Adipose tissue (tissue), 3 donors: ENCODE data around the gene SYNJ2. TPM values are rescaled to one million over a fixed set of nuclear protein-coding genes. Genes with fewer than 3 reads are reported as not detected.

Experiments used
- H3K27ac ChIP-seq: one replicate; pipeline ENCODE4 v1.5.1; 2013; ENCODE audit warnings: low read depth, low read length
- WGBS, 3 donors: extraction: QIAGEN DNeasy Blood & Tissue Kit; methylation state at CpG; one replicate each; pipeline ENCODE4 v1.1.7; 2013; 5-methylcytosine and 5-hydroxymethylcytosine counted together
- polyA plus RNA-seq, 3 donors: library from polyadenylated mRNA; stranded (reverse); fragments of 200-250 nt; gene quantifications; one replicate each; pipeline ENCODE4 v1.2.3, GENCODE V29; 2013
- donor health status: healthy with polysubstance abuse.
- donor health status: Bipolar disorder and iron deficiency.
- donor health status: healthy.

The SYNJ2 gene
- polyA plus RNA-seq, 3 donors: 2.6 to 6.0 (median 3.8) TPM

GRCh38 chr6:158072083-158072721, 90.5 kb downstream of the SYNJ2 start:
- H3K27ac ChIP-seq: no peak overlapping the region
- WGBS, 3 donors: 19 to 24% (median 21%) methylated on average over 16 of the region's 16 CpGs

- WGBS, 3 donors: 65 to 82% (median 68%) methylated on average over 3 of the region's 3 CpGs
- H3K27ac ChIP-seq: no peak overlapping the region
Measured at GRCh38 chr6:158073776-158074175, 92.1 kb downstream of the SYNJ2 start.

GRCh38 chr6:158076548-158076947, 94.9 kb downstream of the SYNJ2 start:
- no peak overlapping the region for H3K27ac ChIP-seq
- WGBS, 3 donors: 94 to 95% (median 95%) methylated on average over 18 of the region's 18 CpGs

GRCh38 chr6:158077676-158078075, 96.0 kb downstream of the SYNJ2 start:
- WGBS, 3 donors: 93 to 96% (median 94%) methylated on average over 10 of the region's 10 CpGs

GRCh38 chr6:158078320-158078719, 96.7 kb downstream of the SYNJ2 start:
- no peak overlapping the region for H3K27ac ChIP-seq
- WGBS, 3 donors: 82 to 96% (median 88%) methylated on average over 7 of the region's 7 CpGs

More at GRCh38 chr6:158077676-158078075, 96.0 kb downstream of the SYNJ2 start:
- H3K27ac ChIP-seq: no peak overlapping the region

- WGBS, 3 donors: 79 to 86% (median 82%) methylated on average over 18 of the region's 18 CpGs
- no peak overlapping the region for H3K27ac ChIP-seq
Measured at GRCh38 chr6:158080849-158081656, 99.4 kb downstream of the SYNJ2 start.

GRCh38 chr6:158081657-158081935, 99.9 kb downstream of the SYNJ2 start:
- no peak overlapping the region for H3K27ac ChIP-seq
- 73 to 96% (median 84%) methylated on average over 6 of the region's 6 CpGs for WGBS, 3 donors

GRCh38 chr6:158083455-158084325, 102.0 kb downstream of the SYNJ2 start:
- no peak overlapping the region for H3K27ac ChIP-seq
- 88 to 91% (median 90%) methylated on average over 23 of the region's 23 CpGs for WGBS, 3 donors

GRCh38 chr6:158085261-158086053, 103.8 kb downstream of the SYNJ2 start:
- 85 to 96% (median 87%) methylated on average over 21 of the region's 21 CpGs for WGBS, 3 donors

GRCh38 chr6:158086054-158086503, 104.4 kb downstream of the SYNJ2 start:
- WGBS, 3 donors: 61 to 88% (median 68%) methylated on average over 2 of the region's 2 CpGs
- no peak overlapping the region for H3K27ac ChIP-seq

More at GRCh38 chr6:158085261-158086053, 103.8 kb downstream of the SYNJ2 start:
- no peak overlapping the region for H3K27ac ChIP-seq

GRCh38 chr6:158086504-158087223, 105.0 kb downstream of the SYNJ2 start:
- 51 to 87% (median 58%) methylated on average over 32 of the region's 32 CpGs for WGBS, 3 donors
- no peak overlapping the region for H3K27ac ChIP-seq

GRCh38 chr6:158087224-158087867, 105.7 kb downstream of the SYNJ2 start:
- H3K27ac ChIP-seq: no peak overlapping the region
- WGBS, 3 donors: 82 to 92% (median 83%) methylated on average over 14 of the region's 14 CpGs

GRCh38 chr6:158092806-158093205, 111.1 kb downstream of the SYNJ2 start:
- H3K27ac ChIP-seq: no peak overlapping the region

GRCh38 chr6:158095031-158095430, 113.4 kb downstream of the SYNJ2 start:
- 75 to 87% (median 76%) methylated on average over 6 of the region's 6 CpGs for WGBS, 3 donors
- no peak overlapping the region for H3K27ac ChIP-seq

More at GRCh38 chr6:158092806-158093205, 111.1 kb downstream of the SYNJ2 start:
- WGBS, 3 donors: 94 to 97% (median 97%) methylated on average over 9 of the region's 9 CpGs

GRCh38 chr6:158095671-158096070, 114.0 kb downstream of the SYNJ2 start:
- H3K27ac ChIP-seq: no peak overlapping the region
- 88 to 99% (median 93%) methylated on average over 13 to 15 of the region's 15 CpGs for WGBS, 3 donors

- no peak overlapping the region for H3K27ac ChIP-seq
- WGBS, 3 donors: 56 to 94% (median 88%) methylated on average over 4 of the region's 4 CpGs
Measured at GRCh38 chr6:158103228-158103627, 121.6 kb downstream of the SYNJ2 start.

GRCh38 chr6:158104696-158105095, 123.0 kb downstream of the SYNJ2 start:
- no peak overlapping the region for H3K27ac ChIP-seq
- 71 to 94% (median 86%) methylated on average over 2 of the region's 2 CpGs for WGBS, 3 donors
